Measurements from ENCODE around the gene EGLN2. TPM values are rescaled to one million over a fixed set of nuclear protein-coding genes. Genes with fewer than 3 reads are reported as not detected.
A peak's percentile ranks its signal among the peaks of the same experiment; 100 is the strongest.

Gene EGLN2
- total and polyA plus RNA-seq, 10 of the 15 experiments (the other 5 are each of a cell fraction or from before 2014, with no cell fraction given): 8.6 to 93.0 (median 66.8) TPM

GRCh38 chr19:40777937-40778705, 20.9 kb upstream of the EGLN2 start, which contains the start of gene RAB4B (continued):
- TF ChIP-seq USF2 (IDR thresholded peaks at IDR 0.05; ENCODE audit: borderline replicate concordance, low read depth, low read length): no peak
- TF ChIP-seq IRF5 (IDR thresholded peaks at IDR 0.05; ENCODE audit: borderline replicate concordance): no peak
- no peak for TF ChIP-seq ZBTB33 (IDR thresholded peaks at IDR 0.05)
- peak; percentile 88 for TF ChIP-seq FOS (IDR thresholded peaks at IDR 0.05; ENCODE audit: borderline replicate concordance, extremely low read depth, insufficient read length)
- no peak for TF ChIP-seq RAD21 (IDR thresholded peaks at IDR 0.05; ENCODE audit: insufficient read depth, low read depth, low read length)
- TF ChIP-seq SREBF1 (IDR thresholded peaks at IDR 0.05; ENCODE audit: low read length): no peak
- no peak for TF ChIP-seq YBX1 (IDR thresholded peaks at IDR 0.05)
- TF ChIP-seq TAF1 (IDR thresholded peaks at IDR 0.05; ENCODE audit: borderline replicate concordance, low read depth, low read length): no peak; the same call in 1 of the 2 replicates
- no peak for TF ChIP-seq ATF7 (IDR thresholded peaks at IDR 0.05; ENCODE audit: low read depth)
- no peak for TF ChIP-seq REST (IDR thresholded peaks at IDR 0.05; ENCODE audit: low read depth, low read length)
- peak; percentile 98 for TF ChIP-seq SP1 (IDR thresholded peaks at IDR 0.05; ENCODE audit: low read depth, low read length)
- no peak for TF ChIP-seq EED (IDR thresholded peaks at IDR 0.05; ENCODE audit: low read depth)
- TF ChIP-seq ZNF622 (IDR thresholded peaks at IDR 0.05): no peak
- TF ChIP-seq SUZ12 (IDR thresholded peaks at IDR 0.05; ENCODE audit: unreplicated experiment): no peak
- peak; percentile 95 for TF ChIP-seq PKNOX1 (IDR thresholded peaks at IDR 0.05)
- no peak for TF ChIP-seq TBL1XR1 (IDR thresholded peaks at IDR 0.05; ENCODE audit: low read depth, low read length)
- no peak for TF ChIP-seq E2F4 (IDR thresholded peaks at IDR 0.05; ENCODE audit: low read depth, low read length)
- no peak for TF ChIP-seq IKZF1 (conservative IDR thresholded peaks at IDR 0.05)
- 0 out of 2 replicates have a peak, but pooled peaks have one; percentile 23 for TF ChIP-seq MEF2A (IDR thresholded peaks at IDR 0.05; ENCODE audit: insufficient read depth, low read depth, low read length)
- 0 out of 2 replicates have a peak, but pooled peaks have one; percentile 31 for TF ChIP-seq RUNX3 (IDR thresholded peaks at IDR 0.05; ENCODE audit: low read length)
